Neuron (in vitro differentiated cells): ENCODE results near the gene IGFALS.

Experiments used
- H2AFZ ChIP-seq: one replicate; pipeline ENCODE4 v1.6.1; 2013; ENCODE audit warnings: low read depth, mild to moderate bottlenecking, inconsistent platforms, low read length, moderate library complexity
- H3K27me3 ChIP-seq: one replicate; pipeline ENCODE4 v1.6.1; 2013; ENCODE audit warnings: low read length; ENCODE audit not compliant: insufficient read depth
- H3K36me3 ChIP-seq: one replicate; pipeline ENCODE4 v1.6.1; 2013; ENCODE audit warnings: low read length; ENCODE audit not compliant: insufficient read depth
- H3K4me1 ChIP-seq: one replicate; pipeline ENCODE4 v1.6.1; 2013; ENCODE audit warnings: low read length; ENCODE audit not compliant: insufficient read depth
- H3K4me3 ChIP-seq: 2 replicates; pipeline ENCODE4 v1.5.1; 2013; ENCODE audit warnings: mild to moderate bottlenecking, low read length, moderate library complexity
- H3K9me3 ChIP-seq: one replicate; pipeline ENCODE4 v1.6.1; 2013; ENCODE audit warnings: low read length

Gene IGFALS

GRCh38 chr16:1741553-1742165, 51.8 kb downstream of the IGFALS start:
- H2AFZ ChIP-seq = no peak overlapping the region
- H3K9me3 ChIP-seq = peaks cover 3% of the 10 kb centered on the region
- H3K27me3 ChIP-seq = no peaks in the 10 kb centered on the region
- no peaks in the 10 kb centered on the region for H3K4me1 ChIP-seq
- H3K4me3 ChIP-seq = no peak overlapping the region
- peaks cover 23% of the 10 kb centered on the region for H3K36me3 ChIP-seq

DNA sequence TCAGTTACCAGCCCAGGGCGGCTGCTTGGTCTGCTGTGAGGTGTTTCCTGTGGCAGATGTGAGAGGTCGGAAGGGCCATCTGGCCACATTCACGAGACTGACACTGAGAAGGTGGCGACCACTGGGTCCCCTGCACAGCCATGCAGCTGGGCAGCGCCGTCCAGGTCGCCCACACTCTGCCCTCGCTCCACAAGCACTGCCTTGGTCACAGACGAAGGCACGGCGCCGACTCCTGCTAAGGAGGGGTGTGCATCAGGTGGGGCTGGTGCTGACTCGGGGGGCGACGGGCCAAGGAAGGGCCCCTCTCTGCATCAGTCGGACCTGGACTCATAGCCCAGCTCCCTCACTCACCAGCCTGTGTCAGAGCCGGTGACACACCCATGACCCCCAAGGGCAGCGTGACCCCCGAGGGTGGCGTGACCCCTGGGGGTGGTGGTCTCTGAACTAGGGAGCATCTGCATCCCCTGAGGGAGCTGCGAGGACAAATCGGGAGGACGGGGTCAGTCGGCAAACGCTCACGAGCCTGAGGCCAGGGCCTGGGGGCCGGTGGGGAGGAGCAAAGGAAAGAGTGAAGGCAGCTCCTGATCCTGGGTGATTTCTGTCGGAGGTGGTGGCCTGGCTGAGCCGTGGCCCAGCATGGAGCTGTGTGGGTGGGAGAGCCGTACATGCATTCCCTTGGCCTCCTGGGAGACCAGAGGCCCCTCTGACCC, 52.6 kb downstream of the IGFALS start:
- Histone ChIP-seq H3K36me3 (peaks cover 19% of the 10 kb centered on the region), H3K4me1 (no peaks in the 10 kb centered on the region)

More for the DNA sequence above, 52.6 kb downstream of the IGFALS start:
- Histone ChIP-seq H2AFZ (no peak overlapping the region), H3K27me3 (no peaks in the 10 kb centered on the region), H3K9me3 (peaks cover 3% of the 10 kb centered on the region), H3K4me3 (no peak overlapping the region)
